ENCODE measurements around the gene FIGNL2.

Gene FIGNL2

DNA sequence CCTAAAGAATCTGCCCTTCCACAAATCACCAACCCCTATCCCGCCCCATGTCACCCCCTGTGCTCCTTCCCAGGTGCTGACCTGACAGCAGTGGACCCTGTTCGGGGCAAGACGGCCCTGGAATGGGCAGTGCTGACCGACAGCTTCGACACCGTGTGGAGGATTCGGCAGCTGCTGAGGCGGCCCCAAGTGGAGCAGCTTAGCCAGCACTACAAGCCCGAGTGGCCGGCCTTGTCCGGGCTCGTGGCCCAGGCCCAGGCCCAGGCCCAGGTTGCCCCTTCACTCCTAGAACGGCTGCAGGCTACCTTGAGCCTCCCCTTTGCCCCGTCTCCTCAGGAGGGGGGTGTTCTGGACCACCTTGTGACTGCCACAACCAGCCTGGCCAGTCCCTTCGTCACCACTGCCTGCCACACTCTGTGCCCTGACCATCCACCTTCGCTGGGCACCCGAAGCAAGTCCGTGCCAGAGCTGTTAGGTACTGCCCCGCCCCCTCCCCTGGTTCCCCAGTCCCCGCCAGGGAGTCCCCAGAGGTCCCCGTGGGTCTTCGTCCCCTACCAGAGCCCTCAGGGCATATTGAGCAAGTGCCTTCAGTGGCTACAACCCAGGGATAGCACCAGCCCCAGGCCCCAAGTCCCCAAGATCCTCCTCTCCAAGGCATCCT is 42.1 kb upstream of the FIGNL2 start:
- no peak for DNase-seq (ENCODE audit: low read depth)
- no peak overlapping the region for H3K4me3 ChIP-seq (ENCODE audit: low read depth, low read length)
- TF ChIP-seq, protein P1, sequence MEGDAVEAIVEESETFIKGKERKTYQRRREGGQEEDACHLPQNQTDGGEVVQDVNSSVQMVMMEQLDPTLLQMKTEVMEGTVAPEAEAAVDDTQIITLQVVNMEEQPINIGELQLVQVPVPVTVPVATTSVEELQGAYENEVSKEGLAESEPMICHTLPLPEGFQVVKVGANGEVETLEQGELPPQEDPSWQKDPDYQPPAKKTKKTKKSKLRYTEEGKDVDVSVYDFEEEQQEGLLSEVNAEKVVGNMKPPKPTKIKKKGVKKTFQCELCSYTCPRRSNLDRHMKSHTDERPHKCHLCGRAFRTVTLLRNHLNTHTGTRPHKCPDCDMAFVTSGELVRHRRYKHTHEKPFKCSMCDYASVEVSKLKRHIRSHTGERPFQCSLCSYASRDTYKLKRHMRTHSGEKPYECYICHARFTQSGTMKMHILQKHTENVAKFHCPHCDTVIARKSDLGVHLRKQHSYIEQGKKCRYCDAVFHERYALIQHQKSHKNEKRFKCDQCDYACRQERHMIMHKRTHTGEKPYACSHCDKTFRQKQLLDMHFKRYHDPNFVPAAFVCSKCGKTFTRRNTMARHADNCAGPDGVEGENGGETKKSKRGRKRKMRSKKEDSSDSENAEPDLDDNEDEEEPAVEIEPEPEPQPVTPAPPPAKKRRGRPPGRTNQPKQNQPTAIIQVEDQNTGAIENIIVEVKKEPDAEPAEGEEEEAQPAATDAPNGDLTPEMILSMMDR (IDR thresholded peaks at IDR 0.05; ENCODE audit: low read depth, low read length, missing control alignments) = no peak

GRCh38 chr12:51890133-51890464 is 41.6 kb upstream of the FIGNL2 start:
- DNase-seq (ENCODE audit: low read depth) = no peak
- TF ChIP-seq, protein P1 (IDR thresholded peaks at IDR 0.05; ENCODE audit: low read depth, low read length, missing control alignments) = no peak
- H3K4me3 ChIP-seq (ENCODE audit: low read depth, low read length) = no peak overlapping the region

- DNase-seq (ENCODE audit: low read depth) = no peak
- H3K4me3 ChIP-seq (ENCODE audit: low read depth, low read length) = no peak overlapping the region
- TF ChIP-seq, protein P1 (IDR thresholded peaks at IDR 0.05; ENCODE audit: low read depth, low read length, missing control alignments) = peak; percentile 27
Observed at GRCh38 chr12:51889216-51890132, 41.0 kb upstream of the FIGNL2 start.

DNA sequence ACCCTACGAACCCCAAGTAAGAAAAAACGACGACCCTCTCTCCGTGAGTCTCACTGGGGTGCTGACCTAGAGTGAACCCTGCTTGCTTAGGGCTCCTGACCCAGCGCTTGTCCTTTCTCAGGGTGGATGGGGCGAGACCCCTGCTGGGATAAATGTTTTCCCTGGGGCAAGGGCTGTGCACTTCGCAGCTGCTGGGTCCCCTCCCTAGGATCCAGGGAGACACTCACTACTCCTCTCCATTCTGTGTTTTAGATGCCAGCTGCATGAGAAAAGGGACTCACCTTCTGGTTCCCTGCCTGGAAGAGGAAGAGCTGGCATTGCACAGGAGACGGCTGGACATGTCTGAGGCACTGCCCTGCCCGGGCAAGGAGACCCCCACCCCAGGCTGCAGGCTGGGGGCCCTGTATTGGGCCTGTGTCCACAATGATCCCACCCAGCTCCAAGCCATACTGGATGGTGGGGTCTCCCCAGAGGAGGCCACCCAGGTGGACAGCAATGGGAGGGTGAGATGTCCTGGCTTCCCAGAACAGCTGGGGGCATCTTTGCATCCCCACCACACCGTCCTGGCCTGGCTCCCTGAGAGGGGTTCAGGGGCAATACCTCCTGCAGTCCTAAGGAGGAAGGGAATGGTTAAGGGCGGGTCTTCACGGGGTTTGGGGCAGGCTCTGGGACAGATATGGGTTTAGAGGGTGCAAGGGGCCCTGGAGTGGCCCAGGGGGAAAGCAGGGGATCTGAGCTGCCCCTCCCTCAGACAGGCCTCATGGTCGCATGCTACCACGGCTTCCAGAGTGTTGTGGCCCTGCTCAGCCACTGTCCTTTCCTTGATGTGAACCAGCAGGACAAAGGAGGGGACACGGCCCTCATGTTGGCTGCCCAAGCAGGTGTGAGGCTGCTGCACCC is 40.0 kb upstream of the FIGNL2 start:
- no peak for DNase-seq (ENCODE audit: low read depth)
- TF ChIP-seq, protein P1 (IDR thresholded peaks at IDR 0.05; ENCODE audit: low read depth, low read length, missing control alignments) = no peak
- H3K4me3 ChIP-seq (ENCODE audit: low read depth, low read length) = no peak overlapping the region

GRCh38 chr12:51887476-51888315 is 39.2 kb upstream of the FIGNL2 start, which contains the start of gene ANKRD33:
ANKRD33 (plus strand) TSS chr12:51888103; CDS start chr12:51888187, 84 bp downstream.
- H3K4me3 ChIP-seq (ENCODE audit: low read depth, low read length) = no peak within 1 kb of the TSS
- TF ChIP-seq, protein P1 (IDR thresholded peaks at IDR 0.05; ENCODE audit: low read depth, low read length, missing control alignments) = no peak
- no peak for DNase-seq (ENCODE audit: low read depth)

All from GM12864 (cell line).